ENCODE data around the gene ANGPTL1. TPM values are rescaled to one million over a fixed set of nuclear protein-coding genes. Genes with fewer than 3 reads are reported as not detected.

The ANGPTL1 gene
- total RNA-seq, 2 experiments from 2014 or later: not detected

GRCh38 chr1:178847396-178847849 is 23.5 kb downstream of the ANGPTL1 start:
- Histone ChIP-seq H3K4me2 (ENCODE audit: low read length) (no peak overlapping the region), H3K4me3 (ENCODE audit: low read depth, low read length, poor library complexity, severe bottlenecking) (no peak overlapping the region), H3K36me3 (ENCODE audit: insufficient read depth, low read length) (peaks cover 67% of the 10 kb centered on the region), H3K4me1 (ENCODE audit: insufficient read depth, low read length, poor library complexity, severe bottlenecking) (no peaks in the 10 kb centered on the region), H3K79me2 (ENCODE audit: insufficient read depth, low read depth, low read length) (no peaks in the 10 kb centered on the region), H2AFZ (ENCODE audit: low read length) (no peak overlapping the region), H4K20me1 (ENCODE audit: insufficient read depth, low read length) (no peaks in the 10 kb centered on the region), H3K9me2 (ENCODE audit: insufficient read depth, low read length) (no peaks in the 10 kb centered on the region), H3K27ac (ENCODE audit: low read depth, low read length, poor library complexity, severe bottlenecking) (no peak overlapping the region), H3K9me3 (ENCODE audit: low read length) (no peaks in the 10 kb centered on the region)
- no TSS peak for BruUV-seq (replicated peaks)
- POLR2A ChIA-PET: interaction anchor here (0.6 to 2.0 kb wide), 3 partner anchors 9 to 366 kb away, joined by 4 to 9 read pairs (median 4); no protein-coding TSS in a partner anchor
- TF ChIP-seq EZH2phosphoT487 (IDR thresholded peaks at IDR 0.05; ENCODE audit: borderline replicate concordance, low read depth, low read length) (no peak), CTCF (conservative IDR thresholded peaks at IDR 0.05; ENCODE audit: low read length) (no peak)
- CTCF ChIA-PET (ENCODE audit: unreplicated experiment): no interaction called here
- intact Hi-C loops (cut with micrococcal nuclease; ENCODE audit: unreplicated experiment): no loop called here
- DNase-seq (ENCODE audit: low spot score): no peak

- POLR2A ChIA-PET: interaction anchor here (0.7 to 1.1 kb wide), 3 partner anchors 13 to 85 kb away, joined by 3 read pairs; no protein-coding TSS in a partner anchor
- CTCF ChIA-PET (ENCODE audit: unreplicated experiment): no interaction called here
- Histone ChIP-seq H3K4me3 (ENCODE audit: low read depth, low read length, poor library complexity, severe bottlenecking) (no peak overlapping the region), H3K4me1 (ENCODE audit: insufficient read depth, low read length, poor library complexity, severe bottlenecking) (no peaks in the 10 kb centered on the region), H4K20me1 (ENCODE audit: insufficient read depth, low read length) (no peaks in the 10 kb centered on the region), H3K9me2 (ENCODE audit: insufficient read depth, low read length) (no peaks in the 10 kb centered on the region), H3K27ac (ENCODE audit: low read depth, low read length, poor library complexity, severe bottlenecking) (no peak overlapping the region), H3K79me2 (ENCODE audit: insufficient read depth, low read depth, low read length) (no peaks in the 10 kb centered on the region), H3K4me2 (ENCODE audit: low read length) (no peak overlapping the region), H3K36me3 (ENCODE audit: insufficient read depth, low read length) (peaks cover 57% of the 10 kb centered on the region), H3K9me3 (ENCODE audit: low read length) (no peaks in the 10 kb centered on the region), H2AFZ (ENCODE audit: low read length) (no peak overlapping the region)
- DNase-seq (ENCODE audit: low spot score): no peak
- intact Hi-C loops (cut with micrococcal nuclease; ENCODE audit: unreplicated experiment): no loop called here
- TF ChIP-seq CTCF (conservative IDR thresholded peaks at IDR 0.05; ENCODE audit: low read length) (no peak), EZH2phosphoT487 (IDR thresholded peaks at IDR 0.05; ENCODE audit: borderline replicate concordance, low read depth, low read length) (no peak)
- no TSS peak for BruUV-seq (replicated peaks)
These were observed 24.6 kb downstream of the ANGPTL1 start for GRCh38 chr1:178846306-178846705.

GRCh38 chr1:178844436-178844835 is 26.4 kb downstream of the ANGPTL1 start:
- TF ChIP-seq CTCF (conservative IDR thresholded peaks at IDR 0.05; ENCODE audit: low read length): no peak
- TF ChIP-seq EZH2phosphoT487 (IDR thresholded peaks at IDR 0.05; ENCODE audit: borderline replicate concordance, low read depth, low read length): no peak
- Histone ChIP-seq H3K4me3 (ENCODE audit: low read depth, low read length, poor library complexity, severe bottlenecking) (no peak overlapping the region), H2AFZ (ENCODE audit: low read length) (no peak overlapping the region), H3K4me1 (ENCODE audit: insufficient read depth, low read length, poor library complexity, severe bottlenecking) (no peaks in the 10 kb centered on the region), H3K9me3 (ENCODE audit: low read length) (no peaks in the 10 kb centered on the region), H3K9me2 (ENCODE audit: insufficient read depth, low read length) (no peaks in the 10 kb centered on the region), H3K4me2 (ENCODE audit: low read length) (no peak overlapping the region), H4K20me1 (ENCODE audit: insufficient read depth, low read length) (no peaks in the 10 kb centered on the region), H3K36me3 (ENCODE audit: insufficient read depth, low read length) (peaks cover 47% of the 10 kb centered on the region), H3K27ac (ENCODE audit: low read depth, low read length, poor library complexity, severe bottlenecking) (no peak overlapping the region), H3K79me2 (ENCODE audit: insufficient read depth, low read depth, low read length) (no peaks in the 10 kb centered on the region)
- ChIA-PET CTCF (ENCODE audit: unreplicated experiment) (no interaction called here), POLR2A (no interaction called here)
- intact Hi-C loops (cut with micrococcal nuclease; ENCODE audit: unreplicated experiment): no loop called here
- no TSS peak for BruUV-seq (replicated peaks)
- DNase-seq (ENCODE audit: low spot score): no peak
